Left lung (tissue), 10 donors: ENCODE results near the gene SASH1. TPM values are rescaled to one million over a fixed set of nuclear protein-coding genes. Genes with fewer than 3 reads are reported as not detected.

ENCODE experiments used
- ATAC-seq: fragments of 200-7000 bp; cut with Tn5 transposase; one replicate; pipeline ENCODE4 v1.9.1; 2020; ENCODE audit warnings: moderate library complexity
- DNase-seq, 4 donors: peaks; one replicate each; pipeline ENCODE4 v3.0.0-alpha.2; 2013 to 2020
- H3K27ac ChIP-seq, 2 donors: fragments of 200-600 bp; sonication (generic) in 1 of 2; one replicate each; pipeline versions ENCODE4 v1.5.0 to v1.8.0; 2020 to 2021
- H3K27me3 ChIP-seq, 2 donors: fragments of 200-600 bp; sonication (generic) in 1 of 2; one replicate each; pipeline versions ENCODE4 v1.5.0 to v1.8.0; 2020 to 2021
- H3K36me3 ChIP-seq, 2 donors: fragments of 200-600 bp; sonication (generic) in 1 of 2; one replicate each; pipeline versions ENCODE4 v1.5.0 to v1.8.0; 2020 to 2021
- H3K4me1 ChIP-seq, 2 donors: fragments of 200-600 bp; one replicate each; pipeline ENCODE4 v1.8.0; 2021
- H3K4me3 ChIP-seq, 2 donors: fragments of 200-600 bp; sonication (generic) in 1 of 2; one replicate each; pipeline versions ENCODE4 v1.5.0 to v1.8.0; 2020 to 2021; ENCODE audit warnings: mild to moderate bottlenecking in 1 of 2
- H3K9me3 ChIP-seq, 2 donors: fragments of 200-600 bp; sonication (generic) in 1 of 2; one replicate each; pipeline versions ENCODE4 v1.5.0 to v1.8.0; 2020 to 2021
- intact Hi-C, 2 donors: fragments of 100-400 bp; cut with DNase I; formaldehyde crosslinking; loops; one replicate each; pipeline versions ENCODE4 v1.11.2 to v1.14.2; 2022
- polyA plus RNA-seq, 6 donors: library from polyadenylated mRNA; unstranded; fragments of 120-200 nt; gene quantifications; one replicate each; pipeline ENCODE4 v1.2.1, GENCODE V29; 2013; ENCODE audit not compliant: insufficient read length in 6 of 6
- total RNA-seq, 2 donors: library from RNA; stranded (reverse); fragmentation: NEBNext Ultra II Directional; extraction: Animal tissue kit (Norgen Biotek cat#: 25700); gene quantifications; one replicate each; pipeline ENCODE4 v1.2.1, GENCODE V29; 2021
- TF ChIP-seq, protein P1 (sequence below), 2 donors: fragments of 200-600 bp; sonication (generic) in 1 of 2; IDR thresholded peaks; one replicate each; pipeline versions ENCODE4 v1.5.0 to v1.8.0; 2021; ENCODE audit warnings: antibody characterized with exemption in 2 of 2
- donor health status: DM: no; HTN: yes; CAD: no.
- donor health status: DM: no; HTN: no; CAD: no.

SASH1 gene
- total and polyA plus RNA-seq, 8 donors, result 31.4 to 53.5 (median 34.8) TPM

DNA sequence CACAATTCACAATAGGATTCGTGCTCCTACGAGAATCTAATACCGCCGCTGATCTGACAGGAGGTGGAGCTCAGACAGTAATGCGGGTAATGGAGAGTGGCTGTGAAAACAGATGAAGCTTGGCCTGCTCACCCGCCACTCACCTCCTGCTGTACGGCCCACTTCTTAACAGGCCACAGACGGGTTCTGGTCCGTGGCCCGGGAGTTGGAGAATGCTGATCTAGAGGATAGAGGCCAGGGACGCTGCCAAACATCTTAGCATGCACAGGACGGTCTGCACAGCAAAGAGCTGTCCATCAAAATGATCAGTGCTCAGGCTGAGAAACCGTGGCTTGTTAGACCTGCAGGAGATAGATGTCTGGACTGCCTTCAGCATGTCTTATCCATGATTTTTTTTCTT lies 186.4 kb downstream of the SASH1 start:
- no peaks in the 10 kb centered on the region for H3K9me3 ChIP-seq
- DNase-seq (no peak), ATAC-seq (no peak)
- H3K27me3 ChIP-seq, result no peaks in the 10 kb centered on the region
- H3K36me3 ChIP-seq, result peaks cover 0 to 69% of the 10 kb centered on the region in 2 donors
- no peak overlapping the region for H3K27ac ChIP-seq
- peaks cover 6% of the 10 kb centered on the region in 2 donors for H3K4me1 ChIP-seq
- no peak overlapping the region for H3K4me3 ChIP-seq
- TF ChIP-seq, protein P1, sequence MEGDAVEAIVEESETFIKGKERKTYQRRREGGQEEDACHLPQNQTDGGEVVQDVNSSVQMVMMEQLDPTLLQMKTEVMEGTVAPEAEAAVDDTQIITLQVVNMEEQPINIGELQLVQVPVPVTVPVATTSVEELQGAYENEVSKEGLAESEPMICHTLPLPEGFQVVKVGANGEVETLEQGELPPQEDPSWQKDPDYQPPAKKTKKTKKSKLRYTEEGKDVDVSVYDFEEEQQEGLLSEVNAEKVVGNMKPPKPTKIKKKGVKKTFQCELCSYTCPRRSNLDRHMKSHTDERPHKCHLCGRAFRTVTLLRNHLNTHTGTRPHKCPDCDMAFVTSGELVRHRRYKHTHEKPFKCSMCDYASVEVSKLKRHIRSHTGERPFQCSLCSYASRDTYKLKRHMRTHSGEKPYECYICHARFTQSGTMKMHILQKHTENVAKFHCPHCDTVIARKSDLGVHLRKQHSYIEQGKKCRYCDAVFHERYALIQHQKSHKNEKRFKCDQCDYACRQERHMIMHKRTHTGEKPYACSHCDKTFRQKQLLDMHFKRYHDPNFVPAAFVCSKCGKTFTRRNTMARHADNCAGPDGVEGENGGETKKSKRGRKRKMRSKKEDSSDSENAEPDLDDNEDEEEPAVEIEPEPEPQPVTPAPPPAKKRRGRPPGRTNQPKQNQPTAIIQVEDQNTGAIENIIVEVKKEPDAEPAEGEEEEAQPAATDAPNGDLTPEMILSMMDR (IDR thresholded peaks at IDR 0.05), result no peak
- intact Hi-C loops, result no loop called here

DNA sequence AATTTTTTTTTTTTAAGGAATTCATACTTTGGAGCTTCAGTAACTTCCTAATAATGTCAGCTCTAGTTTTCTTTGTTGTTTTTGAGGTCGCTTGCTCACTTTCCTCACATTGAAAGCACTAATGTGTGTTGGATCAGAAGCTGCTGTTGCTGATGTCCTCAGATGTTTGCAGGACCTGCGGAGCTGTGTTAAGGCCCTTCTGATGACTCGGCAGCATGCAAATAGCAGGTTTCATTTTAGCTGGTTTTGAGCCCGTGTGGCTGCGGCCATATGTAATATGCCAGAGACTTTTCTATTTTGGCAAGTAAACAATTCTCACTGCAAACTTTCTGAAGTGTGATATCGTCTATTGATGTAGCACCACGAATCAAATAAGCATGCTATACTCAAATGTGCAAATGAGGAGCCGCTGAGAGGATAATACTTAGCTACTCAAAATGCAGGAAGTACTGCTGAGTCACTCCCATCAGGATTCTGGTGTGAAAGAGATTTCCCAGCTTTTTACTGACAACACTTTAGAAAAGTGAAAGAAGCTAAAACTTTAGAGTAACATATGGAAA lies 187.8 kb downstream of the SASH1 start:
- peak in 2 of 4 donors; percentile 89 to 92 for DNase-seq
- ATAC-seq, result peak; percentile 66
- H3K27me3 ChIP-seq, result no peaks in the 10 kb centered on the region
- no peak overlapping the region for H3K4me3 ChIP-seq
- intact Hi-C loops, result no loop called here
- peaks cover 0 to 76% of the 10 kb centered on the region in 2 donors for H3K36me3 ChIP-seq
- H3K27ac ChIP-seq, result peak overlapping the region; percentile 53 to 62
- peaks cover 6% of the 10 kb centered on the region in 2 donors for H3K4me1 ChIP-seq
- H3K9me3 ChIP-seq, result no peaks in the 10 kb centered on the region
- TF ChIP-seq, protein P1 (IDR thresholded peaks at IDR 0.05), result no peak

DNA sequence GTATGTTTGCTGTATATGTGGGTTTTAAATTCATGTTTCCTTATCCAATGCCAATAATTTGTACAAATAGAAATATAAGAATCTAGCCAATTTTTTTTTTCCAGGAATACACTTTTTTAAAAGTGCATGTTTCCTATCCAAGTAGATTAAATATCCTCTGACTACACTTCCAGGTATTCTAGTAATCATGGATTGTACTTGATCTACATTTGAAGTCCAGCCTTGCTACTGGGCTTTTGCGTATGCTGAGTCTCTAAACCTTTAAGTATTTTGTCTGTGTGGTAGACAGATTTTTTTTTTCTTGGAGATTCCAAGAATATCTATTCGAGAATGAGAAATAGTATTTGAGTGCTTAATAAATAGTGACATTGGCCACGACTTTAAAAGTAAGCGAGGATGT lies 188.3 kb downstream of the SASH1 start:
- Histone ChIP-seq H3K27me3 (no peaks in the 10 kb centered on the region), H3K4me1 (peaks cover 6% of the 10 kb centered on the region in 2 donors), H3K36me3 (peaks cover 0 to 75% of the 10 kb centered on the region in 2 donors), H3K4me3 (no peak overlapping the region), H3K9me3 (no peaks in the 10 kb centered on the region), H3K27ac (peak overlapping the region; percentile 46 to 53)
- intact Hi-C loops, result no loop called here
- TF ChIP-seq, protein P1 (IDR thresholded peaks at IDR 0.05), result no peak
- DNase-seq (no peak), ATAC-seq (no peak)

DNA sequence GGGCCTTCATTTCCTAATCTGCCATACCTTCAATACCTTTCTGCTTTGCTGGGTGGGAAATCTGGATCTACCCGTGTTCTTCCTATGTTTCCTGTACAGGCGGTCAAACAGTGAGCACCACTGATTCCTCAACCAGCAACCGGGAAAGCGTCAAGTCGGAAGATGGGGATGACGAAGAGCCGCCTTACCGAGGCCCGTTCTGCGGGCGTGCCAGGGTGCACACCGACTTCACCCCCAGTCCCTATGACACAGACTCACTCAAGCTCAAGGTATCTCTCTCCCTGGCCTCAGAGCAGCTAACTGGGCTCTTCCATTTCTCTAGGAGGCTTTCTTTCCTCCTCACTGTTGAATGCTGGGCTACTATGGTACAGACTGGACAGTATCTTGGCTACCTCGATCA lies 190.1 kb downstream of the SASH1 start:
- DNase-seq, result no peak
- H3K9me3 ChIP-seq, result no peaks in the 10 kb centered on the region
- no peak overlapping the region for H3K4me3 ChIP-seq
- TF ChIP-seq, protein P1 (IDR thresholded peaks at IDR 0.05), result no peak
- H3K27ac ChIP-seq, result no peak overlapping the region
- peaks cover 0 to 69% of the 10 kb centered on the region in 2 donors for H3K36me3 ChIP-seq
- ATAC-seq, result no peak
- H3K4me1 ChIP-seq, result peaks cover 6% of the 10 kb centered on the region in 2 donors
- H3K27me3 ChIP-seq, result no peaks in the 10 kb centered on the region
- intact Hi-C loops, result no loop called here

DNA sequence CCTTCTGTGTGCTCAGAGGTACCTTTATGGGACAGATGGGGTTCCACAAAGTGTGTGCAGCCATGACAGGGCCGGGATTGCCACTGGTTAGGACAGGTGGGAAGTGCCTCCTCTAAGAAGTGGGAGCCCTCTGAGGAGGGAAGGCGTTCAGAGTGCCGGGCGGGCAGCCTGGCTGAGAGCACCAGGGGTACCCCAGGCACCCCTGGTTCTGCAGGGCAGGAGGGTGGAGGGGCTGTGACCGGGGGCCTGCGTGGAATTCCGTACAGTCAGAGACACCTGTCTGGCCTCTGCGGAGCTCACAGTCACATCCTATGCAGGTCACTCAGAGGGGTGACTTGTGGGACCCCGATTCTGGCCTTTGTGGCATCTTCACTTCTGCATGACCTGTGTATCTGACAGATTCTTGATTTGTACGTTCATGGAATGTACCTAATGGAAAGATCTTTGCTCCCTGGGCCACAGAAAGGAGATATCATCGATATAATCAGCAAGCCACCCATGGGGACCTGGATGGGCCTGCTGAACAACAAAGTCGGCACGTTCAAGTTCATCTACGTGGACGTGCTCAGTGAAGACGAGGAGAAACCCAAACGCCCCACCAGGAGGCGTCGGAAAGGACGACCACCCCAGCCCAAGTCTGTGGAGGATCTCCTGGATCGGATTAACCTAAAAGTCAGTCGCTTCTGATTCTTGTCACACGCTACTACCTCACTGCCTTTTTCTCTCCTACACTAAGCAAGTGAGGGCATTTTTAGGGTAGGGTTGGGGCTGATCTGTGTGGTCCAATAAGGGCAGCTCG lies 190.9 kb downstream of the SASH1 start:
- ATAC-seq (no peak), DNase-seq (no peak)
- TF ChIP-seq, protein P1 (IDR thresholded peaks at IDR 0.05), result no peak
- peaks cover 6% of the 10 kb centered on the region in 2 donors for H3K4me1 ChIP-seq
- no peak overlapping the region for H3K27ac ChIP-seq
- intact Hi-C loops, result no loop called here
- H3K27me3 ChIP-seq, result no peaks in the 10 kb centered on the region
- no peak overlapping the region for H3K4me3 ChIP-seq
- peaks cover 0 to 61% of the 10 kb centered on the region in 2 donors for H3K36me3 ChIP-seq
- no peaks in the 10 kb centered on the region for H3K9me3 ChIP-seq
